Inflammatory macrophage (primary cell): ENCODE data around the gene FHAD1.

ENCODE experiments used
- DNase-seq, 2 donors: peaks; one replicate each; pipeline ENCODE4 v3.0.0-alpha.2; 2020 to 2022

Gene FHAD1

GRCh38 chr1:15401391-15402055 is 154.5 kb downstream of the FHAD1 start:
- no peak for DNase-seq

GRCh38 chr1:15402809-15403450 is 155.9 kb downstream of the FHAD1 start:
- no peak for DNase-seq

DNA sequence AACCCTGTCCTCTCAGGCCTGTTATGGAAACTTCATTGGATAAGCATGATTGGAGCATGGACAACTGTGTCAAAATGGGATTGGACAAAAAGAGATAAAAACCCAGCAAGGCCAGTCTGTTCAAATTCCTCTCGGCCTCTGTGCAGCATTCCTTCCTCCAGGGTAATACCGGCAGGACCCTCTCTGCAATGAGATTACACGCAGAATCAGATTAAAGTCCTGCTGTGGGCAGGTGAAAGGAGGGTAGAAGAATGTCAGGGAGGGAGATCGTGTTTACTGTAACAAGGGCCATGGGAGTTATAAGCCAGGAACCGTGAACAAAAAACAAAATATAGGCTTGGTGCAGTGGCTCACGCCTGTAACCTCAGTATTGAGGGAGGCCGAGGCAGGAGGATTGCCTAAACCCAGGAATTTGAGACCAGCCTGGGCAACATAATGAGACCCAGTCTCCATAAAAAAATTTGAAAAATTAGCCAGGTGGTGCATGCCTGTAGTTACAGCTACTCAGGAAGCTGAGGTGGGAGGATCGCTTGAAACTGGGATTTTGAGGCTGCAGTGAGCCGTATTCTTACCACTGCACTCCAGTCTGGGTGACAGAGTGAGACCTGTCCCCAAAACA is 157.0 kb downstream of the FHAD1 start:
- no peak for DNase-seq

GRCh38 chr1:15405106-15405850 is 158.3 kb downstream of the FHAD1 start:
- no peak for DNase-seq

DNA sequence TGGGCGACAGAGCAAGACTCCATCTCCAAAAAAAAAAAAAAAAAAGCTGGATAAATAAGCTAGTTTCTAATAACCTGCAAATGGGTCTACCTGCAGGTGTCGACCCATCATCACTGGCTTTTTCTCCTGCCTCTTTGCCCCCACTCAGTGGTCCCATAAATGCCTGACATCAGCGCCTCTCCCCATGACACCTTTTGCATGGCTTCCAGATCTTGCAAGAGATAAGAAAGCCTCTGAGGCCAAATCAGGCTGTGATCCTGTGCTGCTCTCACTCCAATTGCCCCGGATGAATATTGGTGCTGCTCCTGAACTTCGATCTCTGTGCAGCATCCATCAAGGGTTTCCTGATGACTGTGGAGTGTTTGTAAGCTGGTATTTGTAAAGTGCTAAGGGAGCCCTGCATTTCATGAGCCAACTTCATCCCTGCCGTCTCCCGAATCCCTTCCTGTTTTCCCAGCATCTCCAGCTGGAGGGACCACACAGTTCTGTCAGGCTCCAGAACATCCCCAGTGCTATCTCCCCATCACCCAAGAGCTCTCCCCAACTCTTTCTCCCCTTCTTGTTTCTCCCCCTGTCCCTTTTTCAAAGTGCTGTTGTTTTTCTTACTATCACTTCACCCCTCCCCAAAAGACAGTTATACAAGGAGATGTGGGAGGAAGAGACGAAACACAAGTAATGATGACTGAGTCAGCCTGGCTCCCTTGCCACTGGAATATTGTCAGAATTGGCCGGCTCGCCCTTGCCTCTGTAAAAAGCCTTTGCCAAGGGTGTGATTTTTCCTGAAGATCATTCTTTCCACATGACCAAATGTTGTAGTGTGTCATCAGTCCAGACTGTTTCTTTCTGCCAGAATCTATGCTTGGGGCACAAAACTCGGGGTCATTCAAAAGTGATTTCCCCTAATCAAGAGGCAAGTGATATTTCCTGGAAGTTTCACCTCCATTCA is 159.9 kb downstream of the FHAD1 start:
- DNase-seq = no peak

DNA sequence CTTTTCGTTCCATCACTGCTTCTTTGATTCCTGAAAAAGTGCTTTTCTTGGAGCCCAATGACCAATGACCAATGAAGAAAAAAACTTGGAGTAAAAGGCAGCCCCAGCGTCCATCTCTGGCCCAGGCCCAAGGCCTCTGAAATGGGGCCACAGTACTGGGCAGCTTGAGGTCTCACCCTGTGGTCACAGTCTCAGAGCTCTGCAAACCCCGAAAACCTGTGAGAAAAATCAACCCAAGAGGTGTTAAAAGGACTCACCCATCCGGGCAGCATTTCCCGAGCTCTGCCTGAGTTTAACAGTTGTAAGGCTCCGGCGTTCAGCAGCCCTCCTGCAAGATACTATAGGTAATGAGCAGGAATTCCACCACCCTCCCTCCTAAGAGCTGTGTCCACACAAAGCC is 160.6 kb downstream of the FHAD1 start:
- DNase-seq = no peak

DNA sequence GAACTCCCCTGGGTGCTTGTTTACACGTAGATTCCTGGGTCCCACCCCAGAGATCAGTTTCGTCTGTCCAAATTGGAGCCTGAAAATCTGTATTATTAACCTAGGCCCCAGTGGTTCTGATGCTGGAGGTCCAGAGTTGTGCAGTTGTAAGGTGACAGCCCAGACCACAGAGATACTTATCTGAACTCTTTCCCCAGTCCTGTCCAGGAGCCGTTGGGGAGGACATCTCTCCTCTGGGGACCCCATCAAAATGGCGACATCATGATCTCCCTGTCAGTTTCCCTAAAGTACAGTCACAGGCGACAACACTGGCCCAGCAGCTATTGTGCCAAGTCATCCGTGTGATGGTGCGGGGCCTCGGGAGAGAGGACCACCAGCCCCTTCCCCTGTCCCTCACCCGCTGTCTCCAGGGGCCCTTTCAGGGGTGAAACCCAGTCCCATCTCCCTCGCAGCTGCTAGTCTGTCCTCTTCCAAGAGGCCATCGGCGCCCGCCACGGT is 161.9 kb downstream of the FHAD1 start:
- no peak for DNase-seq

DNA sequence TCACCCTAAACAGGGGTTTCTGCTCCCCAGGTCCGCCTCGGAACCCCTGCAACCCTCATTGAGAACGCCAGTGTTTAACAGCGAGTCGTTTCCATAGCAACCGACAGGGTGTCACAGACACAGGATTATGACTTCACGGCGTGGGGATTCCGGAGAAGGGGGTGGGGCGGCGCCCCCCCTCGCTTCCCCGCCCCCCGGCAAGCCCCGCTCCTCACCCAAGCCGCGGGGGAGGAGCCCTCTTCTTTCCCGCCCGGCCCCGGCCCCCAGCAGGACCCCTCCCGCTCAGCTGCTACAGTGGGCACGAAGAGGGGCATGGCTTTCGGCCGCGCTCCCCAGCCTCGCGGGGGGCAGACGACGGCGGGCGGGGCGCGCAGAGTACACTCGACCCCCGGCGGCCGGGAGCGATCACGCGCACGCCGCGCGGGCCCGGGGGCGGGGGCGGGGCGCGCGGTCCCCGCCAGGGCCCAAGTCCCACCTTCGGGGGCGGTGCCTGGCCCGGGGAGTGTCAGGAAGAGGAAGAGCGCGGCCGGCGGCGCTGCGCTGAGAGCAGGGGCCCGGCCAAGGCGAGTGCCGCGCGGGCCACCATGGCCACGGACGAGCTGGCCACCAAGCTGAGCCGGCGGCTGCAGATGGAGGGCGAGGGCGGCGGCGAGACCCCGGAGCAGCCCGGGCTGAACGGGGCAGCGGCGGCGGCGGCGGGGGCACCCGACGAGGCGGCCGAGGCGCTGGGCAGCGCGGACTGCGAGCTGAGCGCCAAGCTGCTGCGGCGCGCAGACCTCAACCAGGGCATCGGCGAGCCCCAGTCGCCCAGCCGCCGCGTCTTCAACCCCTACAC is 162.6 kb downstream of the FHAD1 start, which contains the start of gene EFHD2:
EFHD2 (plus strand) TSS at position 501 of the 835 bp plus-strand sequence; CDS start at position 585, 84 bp downstream.
- peak; percentile 76 to 92 for DNase-seq

GRCh38 chr1:15410223-15410883 is 163.3 kb downstream of the FHAD1 start:
- no peak for DNase-seq

- peak in 1 of 2 donors; percentile 15 for DNase-seq
Observed at GRCh38 chr1:15410884-15411245, 163.8 kb downstream of the FHAD1 start.

DNA sequence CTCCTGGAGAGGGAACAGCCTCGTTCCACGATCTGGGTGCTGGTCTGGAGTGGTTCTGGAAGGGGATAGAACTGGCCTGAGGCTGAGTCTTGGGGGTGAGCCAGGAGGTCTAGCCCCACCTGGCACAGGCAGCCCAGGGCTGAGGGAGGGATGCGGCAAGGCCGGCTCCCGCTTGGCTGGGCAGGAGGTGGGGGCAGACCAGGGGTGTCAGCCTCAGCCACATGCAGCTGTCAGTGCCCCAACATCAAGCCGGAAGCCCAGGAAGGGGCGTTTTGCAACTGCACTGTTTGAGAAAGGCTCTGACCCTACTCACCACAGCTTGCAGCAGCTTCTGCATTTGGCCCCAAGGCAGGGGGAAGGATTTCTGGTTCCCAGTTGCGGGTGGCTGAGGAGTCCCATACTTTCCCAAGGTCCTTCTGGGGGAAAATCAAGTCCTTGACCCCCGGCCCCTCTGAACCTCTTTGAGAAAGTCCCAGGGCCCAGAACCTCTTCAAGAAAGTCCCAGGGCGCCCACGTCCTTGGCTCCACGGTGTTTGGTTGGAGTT is 164.6 kb downstream of the FHAD1 start:
- peak; percentile 93 to 94 for DNase-seq

GRCh38 chr1:15412175-15412800 is 165.3 kb downstream of the FHAD1 start:
- DNase-seq = peak in 1 of 2 donors; percentile 27

DNA sequence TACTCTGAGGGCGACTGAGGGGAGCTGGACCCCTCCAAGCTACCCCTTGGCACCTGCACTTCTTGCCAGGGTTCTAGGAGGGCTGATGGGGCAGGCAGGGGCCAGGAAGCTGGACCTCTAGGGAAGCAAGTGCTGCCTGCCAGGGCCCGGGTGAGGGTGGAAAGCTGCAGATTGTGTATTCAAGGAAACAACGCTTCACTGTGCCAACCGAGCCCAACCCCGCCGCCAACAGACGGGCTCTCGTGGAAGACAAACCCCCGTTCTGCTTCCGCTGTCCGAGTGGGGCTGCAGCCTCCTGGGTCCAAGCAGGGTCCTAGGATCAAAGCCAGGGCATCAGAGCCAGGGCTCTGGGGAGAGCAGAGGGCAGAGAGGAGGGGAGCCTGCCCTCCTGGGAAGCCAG is 165.8 kb downstream of the FHAD1 start:
- DNase-seq = no peak

DNA sequence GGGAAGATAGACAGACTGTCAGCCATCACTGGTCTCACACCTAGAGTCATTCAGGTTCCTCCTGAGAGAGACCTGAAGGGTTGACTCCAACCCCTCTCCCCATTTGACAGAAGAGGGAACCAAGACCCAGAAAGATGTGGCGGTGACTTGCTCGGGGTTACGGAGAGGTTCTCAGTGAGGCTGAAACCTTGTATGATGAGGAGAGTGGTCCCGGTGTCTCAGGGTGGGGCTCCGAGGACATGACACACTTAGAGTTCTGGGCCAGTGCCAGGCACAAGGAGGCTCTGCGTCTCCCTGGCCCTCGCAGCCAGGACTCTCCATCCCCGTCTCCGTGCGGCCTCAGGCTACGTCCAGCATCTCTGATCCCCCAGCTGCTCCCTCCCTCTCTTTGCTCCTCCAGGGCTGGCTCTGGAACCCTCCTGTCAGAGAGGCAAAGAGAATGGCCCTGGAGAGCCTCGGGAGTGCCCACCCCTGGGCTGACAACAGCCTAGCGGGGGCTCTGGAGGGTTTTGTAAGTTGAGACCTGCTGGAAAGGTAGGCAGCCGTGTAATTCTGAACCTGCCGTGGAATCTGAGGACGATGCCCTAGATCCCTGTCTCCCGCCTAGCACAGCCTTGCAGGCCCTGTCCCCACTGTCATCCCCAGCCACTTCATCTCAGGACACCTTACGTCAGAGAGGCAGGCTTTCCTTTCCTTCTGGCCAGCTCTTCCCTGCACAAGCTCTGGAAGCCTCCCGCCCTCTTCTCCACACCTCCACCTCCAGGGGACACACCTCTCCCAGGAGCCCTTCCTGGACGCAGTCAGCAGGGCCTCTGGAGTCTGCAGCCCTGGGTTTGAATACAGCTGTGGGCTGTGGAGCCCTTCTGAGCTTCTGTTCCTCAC is 166.8 kb downstream of the FHAD1 start:
- DNase-seq = no peak

GRCh38 chr1:15414445-15414983 is 167.5 kb downstream of the FHAD1 start:
- no peak for DNase-seq

DNA sequence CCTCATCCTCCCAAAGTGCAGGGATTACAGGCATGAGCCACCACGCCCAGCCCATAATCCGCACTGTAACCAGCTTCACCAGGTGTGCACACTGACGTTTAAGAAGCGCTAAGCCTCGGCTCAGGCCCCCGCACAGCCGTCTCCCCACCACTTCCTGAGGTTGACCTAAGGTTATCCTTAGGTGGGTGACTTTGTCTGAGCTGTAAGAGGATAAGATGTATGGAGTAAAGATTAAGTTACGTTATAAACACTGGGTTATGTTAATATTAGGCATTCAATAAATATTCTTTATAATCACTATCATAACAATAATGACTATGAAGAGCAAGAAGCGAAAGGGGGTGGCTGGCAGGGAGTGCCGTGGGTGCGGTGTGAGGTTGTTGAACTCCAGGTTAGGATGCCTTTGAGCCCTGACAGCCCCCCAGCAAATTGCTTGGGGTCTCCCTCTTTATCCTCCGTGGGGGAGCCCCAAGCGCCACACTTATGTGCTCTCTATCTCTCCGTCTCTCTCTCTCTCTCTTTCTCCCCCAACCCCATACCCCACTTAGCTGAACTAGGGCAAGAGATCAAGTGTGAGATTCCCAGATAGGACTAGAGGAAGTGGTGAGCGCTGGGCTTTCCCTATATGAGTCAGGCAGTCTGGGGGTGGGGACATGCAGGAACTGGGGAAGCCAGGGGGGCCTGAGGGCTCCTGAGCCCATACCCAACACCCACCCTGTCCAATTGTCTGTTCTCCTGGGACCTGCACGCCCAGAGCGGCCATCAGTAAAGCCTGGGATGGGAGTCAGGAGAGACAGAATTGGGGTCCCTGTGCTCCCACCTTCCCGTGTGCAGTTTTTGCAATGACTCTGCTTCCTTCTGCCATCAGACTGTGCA is 170.3 kb downstream of the FHAD1 start:
- peak; percentile 75 to 89 for DNase-seq
